Lung (tissue), 12 donors: Measurements from ENCODE around the gene TMC5. TPM values are rescaled to one million over a fixed set of nuclear protein-coding genes. Genes with fewer than 3 reads are reported as not detected.
A peak's percentile ranks its signal among the peaks of the same experiment; 100 is the strongest.

ENCODE experiments used
- ATAC-seq: fragments of 200-7000 bp; cut with Tn5 transposase; one replicate; pipeline ENCODE4 v1.9.1; 2020; ENCODE audit warnings: moderate number of reproducible peaks; ENCODE audit not compliant: insufficient read depth, low FRiP score
- DNase-seq, 3 donors: peaks; one replicate each; pipeline ENCODE4 v3.0.0-alpha.2; 2013 to 2017
- H3K27ac ChIP-seq, 2 donors: one replicate each; pipeline ENCODE4 v1.5.1; 2013; ENCODE audit warnings: mild to moderate bottlenecking in 2 of 2, moderate library complexity in 2 of 2, control low read depth in 1 of 2, inconsistent platforms in 1 of 2, low read depth in 1 of 2, low read length in 1 of 2
- H3K27me3 ChIP-seq, 3 donors: one replicate each; pipeline ENCODE4 v1.5.1; 2013; ENCODE audit warnings: low read length in 2 of 3; ENCODE audit not compliant: control insufficient read depth in 3 of 3, insufficient read depth in 3 of 3
- H3K36me3 ChIP-seq, 4 donors: one replicate each; pipeline ENCODE4 v1.5.1; 2013; ENCODE audit warnings: low read length in 4 of 4, mild to moderate bottlenecking in 1 of 4, moderate library complexity in 1 of 4; ENCODE audit not compliant: control insufficient read depth in 4 of 4, insufficient read depth in 4 of 4
- H3K4me1 ChIP-seq, 5 donors: one replicate each; pipeline ENCODE4 v1.5.1; 2013; ENCODE audit warnings: low read length in 5 of 5, mild to moderate bottlenecking in 2 of 5, moderate library complexity in 1 of 5; ENCODE audit not compliant: control insufficient read depth in 5 of 5, insufficient read depth in 5 of 5
- H3K4me3 ChIP-seq: one replicate; pipeline ENCODE4 v1.5.1; 2013; ENCODE audit warnings: mild to moderate bottlenecking, control low read depth, moderate library complexity
- H3K9ac ChIP-seq, 2 donors: one replicate each; pipeline ENCODE4 v1.5.1; 2013; ENCODE audit warnings: low read length in 2 of 2, control low read depth in 1 of 2; ENCODE audit not compliant: insufficient read depth in 1 of 2
- H3K9me3 ChIP-seq, 4 donors: one replicate each; pipeline ENCODE4 v1.5.1; 2013; ENCODE audit warnings: low read length in 3 of 4, mild to moderate bottlenecking in 1 of 4, moderate library complexity in 1 of 4; ENCODE audit not compliant: control insufficient read depth in 4 of 4, insufficient read depth in 3 of 4
- WGBS, 2 donors: extraction: QIAGEN DNeasy Blood & Tissue Kit; methylation state at CpG; one replicate each; pipeline ENCODE4 v1.1.7; 2013; 5-methylcytosine and 5-hydroxymethylcytosine counted together
- polyA plus RNA-seq, 2 donors: library from polyadenylated mRNA; stranded (reverse); fragments of 200-250 nt; gene quantifications; one replicate each; pipeline ENCODE4 v1.2.1, GENCODE V29; 2013
- total RNA-seq, 2 donors: library from RNA; depleted of rRNA in 1 of 2; stranded (reverse); fragments of >200 nt in 1 of 2; gene quantifications; one replicate each; pipeline ENCODE4 v1.2.1, GENCODE V29; 2014 to 2021
- TF ChIP-seq, protein P1 (sequence below): IDR thresholded peaks from 2 replicates; pipeline ENCODE4 v1.5.1; 2012; ENCODE audit warnings: mild to moderate bottlenecking; ENCODE audit errors: control extremely low read depth, extremely low read depth
- donor health status: control.
- donor health status: control.
- donor health status: Bipolar disorder and iron deficiency.
- donor health status: healthy.
- donor health status: DM: yes; HTN: yes; CAD: no.

The TMC5 gene
- total and polyA plus RNA-seq, 4 donors = 43.2 to 129 (median 53.4) TPM

DNA sequence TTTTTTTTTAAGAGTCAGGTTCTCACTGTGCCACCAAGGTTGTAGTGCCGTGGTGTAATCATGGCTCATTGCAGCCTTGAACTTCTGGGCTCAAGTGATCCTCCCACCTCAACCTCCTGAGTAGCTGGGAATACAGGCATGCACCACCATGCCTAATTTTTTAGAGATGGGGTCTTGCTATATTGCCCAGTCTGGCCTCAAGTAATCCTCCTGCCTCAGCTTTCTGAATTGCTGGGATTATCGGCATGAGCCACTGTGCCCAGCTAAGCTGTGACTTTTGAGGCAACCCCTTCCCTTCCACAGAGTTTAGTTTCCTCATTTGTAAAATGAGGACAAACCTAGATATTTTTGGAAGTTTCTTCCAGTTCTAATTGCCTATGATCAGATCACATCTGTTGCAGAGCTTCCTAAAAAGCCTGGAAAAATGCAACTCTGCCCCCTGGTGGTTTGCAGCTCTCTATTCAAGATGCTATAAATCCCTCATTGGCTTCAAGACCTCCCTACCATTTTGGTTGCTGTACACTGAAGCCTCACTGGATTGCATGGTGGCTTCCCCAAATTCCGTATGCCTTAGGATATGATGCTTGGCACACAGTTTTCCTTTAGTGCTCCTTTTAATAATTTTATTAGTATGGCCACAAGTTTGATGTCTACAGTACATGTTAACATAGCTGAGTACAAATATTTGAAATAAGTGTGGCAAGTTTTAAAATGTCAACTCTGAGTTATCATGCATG lies 84.9 kb downstream of the TMC5 start:
- 92 to 97% methylated on average over 3 of the region's 3 CpGs for WGBS, 2 donors
- TF ChIP-seq, protein P1, sequence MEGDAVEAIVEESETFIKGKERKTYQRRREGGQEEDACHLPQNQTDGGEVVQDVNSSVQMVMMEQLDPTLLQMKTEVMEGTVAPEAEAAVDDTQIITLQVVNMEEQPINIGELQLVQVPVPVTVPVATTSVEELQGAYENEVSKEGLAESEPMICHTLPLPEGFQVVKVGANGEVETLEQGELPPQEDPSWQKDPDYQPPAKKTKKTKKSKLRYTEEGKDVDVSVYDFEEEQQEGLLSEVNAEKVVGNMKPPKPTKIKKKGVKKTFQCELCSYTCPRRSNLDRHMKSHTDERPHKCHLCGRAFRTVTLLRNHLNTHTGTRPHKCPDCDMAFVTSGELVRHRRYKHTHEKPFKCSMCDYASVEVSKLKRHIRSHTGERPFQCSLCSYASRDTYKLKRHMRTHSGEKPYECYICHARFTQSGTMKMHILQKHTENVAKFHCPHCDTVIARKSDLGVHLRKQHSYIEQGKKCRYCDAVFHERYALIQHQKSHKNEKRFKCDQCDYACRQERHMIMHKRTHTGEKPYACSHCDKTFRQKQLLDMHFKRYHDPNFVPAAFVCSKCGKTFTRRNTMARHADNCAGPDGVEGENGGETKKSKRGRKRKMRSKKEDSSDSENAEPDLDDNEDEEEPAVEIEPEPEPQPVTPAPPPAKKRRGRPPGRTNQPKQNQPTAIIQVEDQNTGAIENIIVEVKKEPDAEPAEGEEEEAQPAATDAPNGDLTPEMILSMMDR = peak; percentile 26

DNA sequence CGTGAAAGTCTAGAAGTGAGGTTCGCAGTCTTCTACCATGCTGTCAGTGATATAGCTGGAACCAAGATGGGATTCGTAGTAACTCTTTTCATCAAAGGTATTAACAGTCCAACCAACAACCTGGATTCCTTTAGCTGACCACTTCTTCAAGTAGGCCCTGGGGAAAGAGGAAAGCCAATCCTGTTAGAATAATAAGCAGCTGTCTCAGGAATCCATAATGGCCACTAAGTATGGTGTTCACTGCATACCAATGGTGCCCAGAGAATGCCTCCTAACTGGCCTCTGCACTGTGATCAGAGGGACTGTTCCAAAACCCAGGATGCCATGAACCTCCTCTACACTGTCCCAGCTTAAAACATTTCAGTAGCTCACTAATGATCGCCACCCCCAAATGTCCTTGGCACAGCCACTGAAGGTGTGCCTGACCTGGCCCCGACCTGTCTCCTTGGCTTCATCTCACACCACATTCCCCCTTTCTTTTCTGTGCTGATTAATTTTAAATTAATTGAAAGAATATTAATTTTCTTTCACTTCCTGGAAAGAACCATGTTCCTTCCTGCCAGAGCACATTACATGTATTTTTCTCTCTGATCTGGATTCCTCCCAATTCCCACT lies 85.9 kb downstream of the TMC5 start:
- Histone ChIP-seq H3K27ac (no peak overlapping the region), H3K9ac (no peak overlapping the region), H3K4me1 (no peaks in the 10 kb centered on the region), H3K4me3 (no peak overlapping the region), H3K27me3 (no peaks in the 10 kb centered on the region), H3K9me3 (no peaks in the 10 kb centered on the region), H3K36me3 (peaks cover 15 to 35% (median 26%) of the 10 kb centered on the region in 4 donors)
- no peak for DNase-seq
- WGBS, 2 donors = 95 to 96% methylated on average over 5 of the region's 5 CpGs
- TF ChIP-seq, protein P1 = no peak
- no peak for ATAC-seq

More for the DNA sequence above, 84.9 kb downstream of the TMC5 start:
- ATAC-seq = peak; percentile 63
- no peaks in the 10 kb centered on the region for H3K9me3 ChIP-seq
- no peak overlapping the region for H3K27ac ChIP-seq
- H3K27me3 ChIP-seq = no peaks in the 10 kb centered on the region
- H3K4me3 ChIP-seq = no peak overlapping the region
- DNase-seq = peak; percentile 77 to 86 (median 80)
- H3K4me1 ChIP-seq = no peaks in the 10 kb centered on the region
- no peak overlapping the region for H3K9ac ChIP-seq
- H3K36me3 ChIP-seq = peaks cover 15 to 35% (median 27%) of the 10 kb centered on the region in 4 donors

DNA sequence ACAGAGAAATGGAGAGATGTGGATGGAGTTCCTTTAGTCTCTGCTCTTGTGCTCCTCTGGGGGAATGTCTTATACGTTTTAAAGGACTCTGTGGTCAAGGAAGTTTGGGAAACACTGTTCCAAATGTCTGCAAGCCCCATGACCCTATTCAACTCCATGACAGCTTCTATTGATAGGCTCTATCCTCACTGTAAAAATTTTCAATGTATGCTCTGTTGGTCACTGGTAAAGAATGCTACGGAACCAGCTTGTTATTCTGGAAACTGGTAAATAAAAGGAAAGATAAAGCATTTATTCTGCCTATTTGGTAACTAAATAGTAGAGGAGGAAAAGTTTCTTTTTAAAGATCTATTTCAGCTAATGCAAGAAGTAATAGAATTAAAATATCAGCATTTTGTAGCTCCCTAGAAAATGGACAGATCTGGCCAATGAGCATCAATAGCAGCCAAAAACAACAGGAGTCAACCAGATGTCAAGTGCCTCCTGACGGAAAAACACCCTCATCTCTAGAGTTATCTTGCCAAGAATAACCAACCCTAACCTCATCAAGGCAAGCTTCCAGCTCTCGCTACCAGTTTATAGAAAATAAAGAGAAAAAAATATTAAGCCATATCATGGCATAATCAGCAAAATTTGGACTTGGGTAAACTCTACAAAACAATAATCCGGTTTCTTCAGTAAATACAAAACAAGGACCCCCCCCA lies 88.1 kb downstream of the TMC5 start:
- no peak for ATAC-seq
- TF ChIP-seq, protein P1 = no peak
- 67 to 81% methylated on average over 5 of the region's 5 CpGs for WGBS, 2 donors

More for the DNA sequence above, 88.1 kb downstream of the TMC5 start:
- Histone ChIP-seq H3K4me3 (no peak overlapping the region), H3K36me3 (peaks cover 19 to 40% (median 25%) of the 10 kb centered on the region in 4 donors), H3K9ac (no peak overlapping the region), H3K27me3 (no peaks in the 10 kb centered on the region), H3K4me1 (no peaks in the 10 kb centered on the region), H3K9me3 (no peaks in the 10 kb centered on the region), H3K27ac (no peak overlapping the region)
- no peak for DNase-seq
